ENCODE data around the gene CISD1. TPM values are rescaled to one million over a fixed set of nuclear protein-coding genes. Genes with fewer than 3 reads are reported as not detected.
"Not testable (repeated sequence)": the region's sequence is repeated elsewhere in the genome, so short reads cannot be mapped to it uniquely, and the experiment has no call there.

The CISD1 gene
- total RNA-seq, 3 donors from 2014 or later (not counting 1 experiment from before 2014, with no cell fraction given) = 4.2 to 10.4 (median 5.3) TPM

DNA sequence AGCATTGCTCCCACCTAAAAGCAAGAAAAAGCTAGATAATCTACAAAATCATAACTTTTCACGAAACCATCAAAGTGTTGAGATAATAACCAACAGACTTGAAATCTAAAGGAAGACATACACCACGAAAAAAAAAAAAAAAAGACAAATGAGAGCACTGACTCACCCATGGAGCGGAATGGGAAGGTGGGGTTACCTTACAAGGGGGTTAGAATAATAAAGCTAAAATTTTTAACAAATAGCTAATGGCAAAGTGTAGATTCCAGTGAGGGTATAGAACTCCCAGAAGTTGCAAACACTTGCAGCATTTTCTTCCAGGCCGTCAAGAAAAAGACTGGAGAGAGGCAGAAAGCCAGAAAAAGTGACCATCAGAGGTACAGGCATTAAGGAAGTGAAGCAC, 28.4 kb upstream of the CISD1 start:
- H3K36me3 ChIP-seq (ENCODE audit: control insufficient read depth, insufficient read depth, low read length) = peaks cover 6% of the 10 kb centered on the region
- no peaks in the 10 kb centered on the region for H3K36me3 Mint-ChIP-seq
- intact Hi-C loops (cut with micrococcal nuclease) = no loop called here
- ATAC-seq (no peak), DNase-seq (no peak)
- TF ChIP-seq, protein P1, sequence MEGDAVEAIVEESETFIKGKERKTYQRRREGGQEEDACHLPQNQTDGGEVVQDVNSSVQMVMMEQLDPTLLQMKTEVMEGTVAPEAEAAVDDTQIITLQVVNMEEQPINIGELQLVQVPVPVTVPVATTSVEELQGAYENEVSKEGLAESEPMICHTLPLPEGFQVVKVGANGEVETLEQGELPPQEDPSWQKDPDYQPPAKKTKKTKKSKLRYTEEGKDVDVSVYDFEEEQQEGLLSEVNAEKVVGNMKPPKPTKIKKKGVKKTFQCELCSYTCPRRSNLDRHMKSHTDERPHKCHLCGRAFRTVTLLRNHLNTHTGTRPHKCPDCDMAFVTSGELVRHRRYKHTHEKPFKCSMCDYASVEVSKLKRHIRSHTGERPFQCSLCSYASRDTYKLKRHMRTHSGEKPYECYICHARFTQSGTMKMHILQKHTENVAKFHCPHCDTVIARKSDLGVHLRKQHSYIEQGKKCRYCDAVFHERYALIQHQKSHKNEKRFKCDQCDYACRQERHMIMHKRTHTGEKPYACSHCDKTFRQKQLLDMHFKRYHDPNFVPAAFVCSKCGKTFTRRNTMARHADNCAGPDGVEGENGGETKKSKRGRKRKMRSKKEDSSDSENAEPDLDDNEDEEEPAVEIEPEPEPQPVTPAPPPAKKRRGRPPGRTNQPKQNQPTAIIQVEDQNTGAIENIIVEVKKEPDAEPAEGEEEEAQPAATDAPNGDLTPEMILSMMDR (IDR thresholded peaks at IDR 0.05) = no peak
- no peaks in the 10 kb centered on the region for H3K9me3 ChIP-seq (ENCODE audit: control insufficient read depth, insufficient read depth, low read length)
- H3K27ac ChIP-seq (ENCODE audit: low read length) = no peak overlapping the region
- H3K9me3 Mint-ChIP-seq = no peaks in the 10 kb centered on the region
- H3K27me3 Mint-ChIP-seq (ENCODE audit: low read depth in 2 of 2) = no peaks in the 10 kb centered on the region
- H3K4me1 ChIP-seq (ENCODE audit: control insufficient read depth, insufficient read depth, low read length) = no peaks in the 10 kb centered on the region
- H3K4me3 ChIP-seq (ENCODE audit: low read length) = no peak overlapping the region
- H3K27me3 ChIP-seq (ENCODE audit: control insufficient read depth, insufficient read depth, low read length) = no peaks in the 10 kb centered on the region
- peaks cover 40 to 50% of the 10 kb centered on the region in 2 donors for H3K4me1 Mint-ChIP-seq
- 90% methylated on average over 1 of the region's 4 CpGs for WGBS (ENCODE audit: insufficient coverage)
- H3K4me3 Mint-ChIP-seq = no peak overlapping the region
- H3K27ac Mint-ChIP-seq = peak overlapping the region in 1 of 2 donors; percentile 53

DNA sequence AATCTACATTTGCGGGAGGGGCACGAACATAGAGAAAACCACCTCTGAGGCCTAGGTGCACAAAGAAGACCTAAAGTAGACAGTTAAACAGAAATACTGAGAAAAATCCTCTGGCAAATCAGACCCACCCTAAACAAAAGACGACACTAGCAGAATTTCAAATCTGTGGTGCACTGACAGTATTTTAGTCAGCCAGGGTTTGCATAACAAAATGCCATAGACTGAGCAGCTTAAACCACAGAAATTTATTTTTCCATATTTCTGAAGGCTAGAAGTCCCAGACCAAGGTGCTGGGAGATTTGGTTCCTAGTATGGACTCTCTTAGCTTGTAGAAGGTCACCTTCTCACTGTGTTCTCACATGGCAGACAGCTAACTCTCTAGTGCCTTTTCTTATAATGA, 27.6 kb upstream of the CISD1 start:
- intact Hi-C loops (cut with micrococcal nuclease) = no loop called here
- TF ChIP-seq, protein P1 (IDR thresholded peaks at IDR 0.05) = no peak
- peak overlapping the region in 1 of 2 donors; percentile 53 for H3K27ac Mint-ChIP-seq

DNA sequence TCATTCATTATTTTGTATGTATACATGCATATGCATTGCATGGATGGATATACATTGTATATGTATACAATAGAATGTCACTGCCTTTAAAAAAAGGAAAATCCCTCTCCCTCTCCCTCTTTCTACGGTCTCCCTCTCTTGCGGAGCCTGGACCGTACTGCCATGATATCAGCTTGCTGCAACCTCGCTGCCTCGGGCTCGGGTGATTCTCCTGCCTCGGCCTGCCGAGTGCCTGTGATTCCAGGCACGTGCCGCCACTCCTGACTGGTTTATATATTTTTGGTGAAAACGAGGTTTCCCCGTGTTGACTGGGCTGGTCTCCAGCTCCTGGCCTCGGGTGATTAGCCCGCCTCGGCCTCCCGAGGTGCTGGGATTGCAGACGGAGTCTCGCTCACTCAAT, 25.7 kb upstream of the CISD1 start:
- no peaks in the 10 kb centered on the region for H3K27me3 Mint-ChIP-seq (ENCODE audit: low read depth in 2 of 2)
- TF ChIP-seq, protein P1 (IDR thresholded peaks at IDR 0.05) = no peak
- no peaks in the 10 kb centered on the region for H3K9me3 Mint-ChIP-seq
- intact Hi-C loops (cut with micrococcal nuclease) = no loop called here
- H3K4me3 ChIP-seq (ENCODE audit: low read length) = no peak overlapping the region
- H3K9me3 ChIP-seq (ENCODE audit: control insufficient read depth, insufficient read depth, low read length) = no peaks in the 10 kb centered on the region
- H3K36me3 ChIP-seq (ENCODE audit: control insufficient read depth, insufficient read depth, low read length) = no peaks in the 10 kb centered on the region
- no peak overlapping the region for H3K4me3 Mint-ChIP-seq
- 98% methylated on average over 18 of the region's 18 CpGs for WGBS (ENCODE audit: insufficient coverage)
- H3K27me3 ChIP-seq (ENCODE audit: control insufficient read depth, insufficient read depth, low read length) = no peaks in the 10 kb centered on the region
- DNase-seq (no peak), ATAC-seq (no peak)
- no peaks in the 10 kb centered on the region for H3K36me3 Mint-ChIP-seq
- H3K27ac Mint-ChIP-seq = no peak overlapping the region
- no peak overlapping the region for H3K27ac ChIP-seq (ENCODE audit: low read length)
- H3K4me1 ChIP-seq (ENCODE audit: control insufficient read depth, insufficient read depth, low read length) = no peaks in the 10 kb centered on the region
- H3K4me1 Mint-ChIP-seq = peaks cover 40 to 41% of the 10 kb centered on the region in 2 donors

More for the DNA sequence above, 27.6 kb upstream of the CISD1 start:
- Histone ChIP-seq H3K4me3 (ENCODE audit: low read length) (no peak overlapping the region), H3K27ac (ENCODE audit: low read length) (no peak overlapping the region), H3K4me1 (ENCODE audit: control insufficient read depth, insufficient read depth, low read length) (no peaks in the 10 kb centered on the region), H3K36me3 (ENCODE audit: control insufficient read depth, insufficient read depth, low read length) (peaks cover 6% of the 10 kb centered on the region), H3K9me3 (ENCODE audit: control insufficient read depth, insufficient read depth, low read length) (no peaks in the 10 kb centered on the region), H3K27me3 (ENCODE audit: control insufficient read depth, insufficient read depth, low read length) (no peaks in the 10 kb centered on the region)
- no peak overlapping the region for H3K4me3 Mint-ChIP-seq
- WGBS (ENCODE audit: insufficient coverage) = 80% methylated on average over 3 of the region's 3 CpGs
- no peaks in the 10 kb centered on the region for H3K9me3 Mint-ChIP-seq
- H3K36me3 Mint-ChIP-seq = no peaks in the 10 kb centered on the region
- DNase-seq = no peak
- peaks cover 40 to 50% of the 10 kb centered on the region in 2 donors for H3K4me1 Mint-ChIP-seq
- no peak for ATAC-seq
- H3K27me3 Mint-ChIP-seq (ENCODE audit: low read depth in 2 of 2) = no peaks in the 10 kb centered on the region

- 92% methylated on average over 31 of the region's 31 CpGs for WGBS (ENCODE audit: insufficient coverage)
- peaks cover 36 to 45% of the 10 kb centered on the region in 2 donors for H3K4me1 Mint-ChIP-seq
- H3K4me1 ChIP-seq (ENCODE audit: control insufficient read depth, insufficient read depth, low read length); H3K27me3 ChIP-seq (ENCODE audit: control insufficient read depth, insufficient read depth, low read length); H3K36me3 Mint-ChIP-seq; DNase-seq; H3K4me3 Mint-ChIP-seq; intact Hi-C loops (cut with micrococcal nuclease); H3K27me3 Mint-ChIP-seq (ENCODE audit: low read depth in 2 of 2); ATAC-seq; H3K36me3 ChIP-seq (ENCODE audit: control insufficient read depth, insufficient read depth, low read length); H3K9me3 ChIP-seq (ENCODE audit: control insufficient read depth, insufficient read depth, low read length); H3K9me3 Mint-ChIP-seq; H3K4me3 ChIP-seq (ENCODE audit: low read length); H3K27ac ChIP-seq (ENCODE audit: low read length); H3K27ac Mint-ChIP-seq: not testable (repeated sequence)
Observed at GRCh38 chr10:58243801-58244200, 25.2 kb upstream of the CISD1 start.

GRCh38 chr10:58244242-58244641, 24.7 kb upstream of the CISD1 start:
- H3K9me3 ChIP-seq (ENCODE audit: control insufficient read depth, insufficient read depth, low read length); H3K36me3 Mint-ChIP-seq; ATAC-seq; H3K4me1 ChIP-seq (ENCODE audit: control insufficient read depth, insufficient read depth, low read length); H3K27ac ChIP-seq (ENCODE audit: low read length); H3K4me3 ChIP-seq (ENCODE audit: low read length); H3K27me3 ChIP-seq (ENCODE audit: control insufficient read depth, insufficient read depth, low read length); H3K4me3 Mint-ChIP-seq; DNase-seq; H3K27me3 Mint-ChIP-seq (ENCODE audit: low read depth in 2 of 2); H3K9me3 Mint-ChIP-seq; H3K36me3 ChIP-seq (ENCODE audit: control insufficient read depth, insufficient read depth, low read length); H3K27ac Mint-ChIP-seq; intact Hi-C loops (cut with micrococcal nuclease): not testable (repeated sequence)
- WGBS (ENCODE audit: insufficient coverage) = 87% methylated on average over 25 of the region's 28 CpGs
- peaks cover 33 to 42% of the 10 kb centered on the region in 2 donors for H3K4me1 Mint-ChIP-seq

DNA sequence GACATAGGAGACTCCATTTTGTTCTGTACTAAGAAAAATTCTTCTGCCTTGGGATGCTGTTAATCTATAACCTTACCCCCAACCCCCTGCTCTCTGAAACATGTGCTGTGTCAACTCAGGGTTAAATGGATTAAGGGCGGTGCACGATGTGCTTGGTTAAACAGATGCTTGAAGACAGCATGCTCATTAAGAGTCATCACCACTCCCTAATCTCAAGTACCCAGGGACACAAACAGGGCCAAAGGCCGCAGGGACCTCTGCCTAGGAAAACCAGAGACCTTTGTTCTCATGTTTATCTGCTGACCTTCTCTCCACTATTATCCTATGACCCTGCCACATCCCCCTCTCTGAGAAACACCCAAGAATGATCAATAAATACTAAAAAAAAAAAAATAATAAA, 24.3 kb upstream of the CISD1 start:
- no CpG with 5 or more reads among the region's 3 CpGs for WGBS (ENCODE audit: insufficient coverage)
- intact Hi-C loops (cut with micrococcal nuclease); H3K4me3 Mint-ChIP-seq; H3K27ac Mint-ChIP-seq; H3K36me3 Mint-ChIP-seq; ATAC-seq; H3K27me3 ChIP-seq (ENCODE audit: control insufficient read depth, insufficient read depth, low read length); H3K4me1 ChIP-seq (ENCODE audit: control insufficient read depth, insufficient read depth, low read length); H3K9me3 ChIP-seq (ENCODE audit: control insufficient read depth, insufficient read depth, low read length); H3K27me3 Mint-ChIP-seq (ENCODE audit: low read depth in 2 of 2); H3K36me3 ChIP-seq (ENCODE audit: control insufficient read depth, insufficient read depth, low read length); H3K27ac ChIP-seq (ENCODE audit: low read length); H3K9me3 Mint-ChIP-seq; H3K4me3 ChIP-seq (ENCODE audit: low read length); DNase-seq: not testable (repeated sequence)
- H3K4me1 Mint-ChIP-seq = peaks cover 29 to 38% of the 10 kb centered on the region in 2 donors
